IMR-90 (cell line): Measurements from ENCODE around the gene CFAP43. TPM values are rescaled to one million over a fixed set of nuclear protein-coding genes. Genes with fewer than 3 reads are reported as not detected.

Experiments
- ATAC-seq: fragments of 200-7000 bp; cut with Tn5 transposase; 2 replicates; pipeline ENCODE4 v1.9.1; 2020; ENCODE audit warnings: low read depth, mild to moderate bottlenecking, moderate library complexity
- BruUV-seq: library from RNA; stranded (reverse); fragments of 400-500 nt; replicated peaks from 2 replicates; lab custom pipeline; 2021; lab: Mats Ljungman, UMichigan
- CTCF ChIA-PET: fragments of 300-600 bp; formaldehyde crosslinking; extraction: SDS; loops from one replicate; lab custom pipeline; 2021; ENCODE audit warnings: antibody characterized with exemption; lab: Yijun Ruan, JAX
- POLR2A ChIA-PET: fragments of 300-600 bp; sonication (Branson Sonifier 250); formaldehyde crosslinking; loops from one replicate; lab custom pipeline; 2022; ENCODE audit warnings: antibody characterized with exemption; ENCODE audit not compliant: unreplicated experiment; lab: Charles Lee
- DNase-seq: peaks from one replicate; pipeline ENCODE4 v3.0.0; 2013
- H2AFZ ChIP-seq: replicated peaks from 2 replicates; pipeline ENCODE3; 2013; ENCODE audit warnings: low read length, mild to moderate bottlenecking; ENCODE audit not compliant: poor library complexity
- H2AK5ac ChIP-seq: 2 replicates; pipeline ENCODE4 v1.6.1; 2013; ENCODE audit warnings: low read depth, low read length, inconsistent platforms
- H2AK9ac ChIP-seq: replicated peaks from 2 replicates; pipeline ENCODE3; 2013; ENCODE audit warnings: mild to moderate bottlenecking, low read depth, low read length, moderate library complexity; ENCODE audit not compliant: poor library complexity
- H2BK120ac ChIP-seq: 2 replicates; pipeline ENCODE4 v1.6.1; 2013; ENCODE audit warnings: low read depth, low read length, inconsistent platforms
- H2BK15ac ChIP-seq: 3 replicates; pipeline ENCODE4 v1.6.1; 2013; ENCODE audit warnings: low read depth, low read length, inconsistent platforms
- H2BK20ac ChIP-seq: 2 replicates; pipeline ENCODE4 v1.6.1; 2013; ENCODE audit warnings: low read depth, mild to moderate bottlenecking, inconsistent platforms, low read length, moderate library complexity
- H2BK5ac ChIP-seq: 2 replicates; pipeline ENCODE4 v1.6.1; 2013; ENCODE audit warnings: mild to moderate bottlenecking, low read depth, low read length, inconsistent platforms; ENCODE audit not compliant: poor library complexity, severe bottlenecking
- H3K14ac ChIP-seq: replicated peaks from 2 replicates; pipeline ENCODE4 v1.6.1; 2013; ENCODE audit warnings: low read depth, low read length, inconsistent platforms
- H3K18ac ChIP-seq: 2 replicates; pipeline ENCODE4 v1.6.1; 2013; ENCODE audit warnings: low read depth, low read length, control low read depth
- H3K23ac ChIP-seq: 2 replicates; pipeline ENCODE4 v1.6.1; 2013; ENCODE audit warnings: low read depth, low read length, inconsistent platforms
- H3K27ac ChIP-seq: 2 replicates; pipeline ENCODE4 v1.5.1; 2013; ENCODE audit warnings: mild to moderate bottlenecking, control low read depth, low read length; ENCODE audit not compliant: insufficient read depth
- H3K27me3 ChIP-seq: 2 replicates; pipeline ENCODE4 v1.6.1; 2013; ENCODE audit warnings: low read length; ENCODE audit not compliant: control insufficient read depth, insufficient read depth
- H3K36me3 ChIP-seq: 2 replicates; pipeline ENCODE4 v1.6.1; 2013; ENCODE audit warnings: low read length, mixed read lengths; ENCODE audit not compliant: control insufficient read depth, insufficient read depth
- H3K4ac ChIP-seq: 2 replicates; pipeline ENCODE4 v1.6.1; 2013; ENCODE audit warnings: low read depth, low read length, inconsistent platforms
- H3K4me1 ChIP-seq: 2 replicates; pipeline ENCODE4 v1.6.1; 2013; ENCODE audit warnings: low read length, mixed read lengths; ENCODE audit not compliant: control insufficient read depth, insufficient read depth
- H3K4me2 ChIP-seq: 2 replicates; pipeline ENCODE4 v1.6.1; 2013; ENCODE audit warnings: low read depth, mild to moderate bottlenecking, control low read depth, low read length, moderate library complexity
- H3K4me3 ChIP-seq: 2 replicates; pipeline ENCODE4 v1.5.1; 2013; ENCODE audit warnings: low read depth, mild to moderate bottlenecking, control low read depth, low read length, moderate library complexity; ENCODE audit not compliant: insufficient read depth
- H3K56ac ChIP-seq: 2 replicates; pipeline ENCODE4 v1.6.1; 2013; ENCODE audit warnings: low read length, inconsistent platforms; ENCODE audit not compliant: insufficient read depth; ENCODE audit errors: extremely low read depth
- H3K79me1 ChIP-seq, 2 experiments: 2 replicates each; pipeline ENCODE4 v1.6.1; 2013; ENCODE audit warnings: low read length in 2 of 2, inconsistent platforms in 1 of 2, low read depth in 1 of 2
- H3K9ac ChIP-seq: 2 replicates; pipeline ENCODE4 v1.6.1; 2013; ENCODE audit warnings: low read depth, low read length, control low read depth
- H3K9me1 ChIP-seq: 2 replicates; pipeline ENCODE4 v1.6.1; 2013; ENCODE audit warnings: low read length, inconsistent platforms; ENCODE audit not compliant: insufficient read depth
- H3K9me3 ChIP-seq: 2 replicates; pipeline ENCODE4 v1.6.1; 2013; ENCODE audit warnings: low read length; ENCODE audit not compliant: control insufficient read depth, insufficient read depth
- H4K20me1 ChIP-seq: 2 replicates; pipeline ENCODE4 v1.6.1; 2013; ENCODE audit warnings: low read length, inconsistent platforms; ENCODE audit not compliant: insufficient read depth
- H4K5ac ChIP-seq: 2 replicates; pipeline ENCODE4 v1.6.1; 2013; ENCODE audit warnings: mild to moderate bottlenecking, low read depth, low read length, control low read depth
- H4K8ac ChIP-seq, 2 experiments: 2 replicates each; pipeline ENCODE4 v1.6.1; 2013; ENCODE audit warnings: low read depth in 2 of 2, low read length in 2 of 2, control low read depth in 1 of 2, inconsistent platforms in 1 of 2
- H4K91ac ChIP-seq: 2 replicates; pipeline ENCODE4 v1.6.1; 2013; ENCODE audit warnings: low read depth, low read length, inconsistent platforms; ENCODE audit not compliant: insufficient read depth
- BHLHE40 ChIP-seq: fragments of 150-350 bp; IDR thresholded peaks from 2 replicates; pipeline ENCODE4 v1.6.1; 2016; ENCODE audit warnings: mild to moderate bottlenecking, low read depth, low read length
- CEBPB ChIP-seq: IDR thresholded peaks from 2 replicates; pipeline ENCODE4 v1.6.1; 2012; ENCODE audit warnings: low read depth, low read length, improper control_type of control experiment
- CHD1 ChIP-seq: IDR thresholded peaks from 2 replicates; pipeline ENCODE4 v1.6.1; 2012; ENCODE audit warnings: low read depth, low read length, improper control_type of control experiment
- CTCF ChIP-seq: conservative IDR thresholded peaks from 2 replicates; pipeline ENCODE4 v1.5.1; 2012; ENCODE audit warnings: mild to moderate bottlenecking, low read depth, low read length, improper control_type of control experiment
- ELK1 ChIP-seq: fragments of 150-350 bp; IDR thresholded peaks from 2 replicates; pipeline ENCODE4 v1.6.1; 2016; ENCODE audit warnings: low read depth, mild to moderate bottlenecking, low read length, moderate library complexity, borderline replicate concordance
- FOS ChIP-seq: fragments of 150-350 bp; IDR thresholded peaks from 2 replicates; pipeline ENCODE4 v1.6.1; 2016; ENCODE audit warnings: low read depth, low read length
- MAFK ChIP-seq: IDR thresholded peaks from 2 replicates; pipeline ENCODE4 v1.6.1; 2012; ENCODE audit warnings: low read depth, low read length, improper control_type of control experiment
- MAZ ChIP-seq: IDR thresholded peaks from 2 replicates; pipeline ENCODE4 v1.6.1; 2012; ENCODE audit warnings: low read depth, mild to moderate bottlenecking, low read length, improper control_type of control experiment, moderate library complexity, borderline replicate concordance
- MXI1 ChIP-seq: IDR thresholded peaks from 2 replicates; pipeline ENCODE4 v1.6.1; 2012; ENCODE audit warnings: low read depth, mild to moderate bottlenecking, low read length, moderate library complexity, borderline replicate concordance
- NFE2L2 ChIP-seq: fragments of 150-350 bp; IDR thresholded peaks from 2 replicates; pipeline ENCODE4 v1.6.1; 2016; ENCODE audit warnings: low read depth, mild to moderate bottlenecking, low read length
- POLR2A ChIP-seq: IDR thresholded peaks from 2 replicates; pipeline ENCODE4 v1.6.1; 2012; ENCODE audit warnings: mild to moderate bottlenecking, low read depth, low read length
- RAD21 ChIP-seq: IDR thresholded peaks from 2 replicates; pipeline ENCODE4 v1.6.1; 2012; ENCODE audit warnings: low read length, improper control_type of control experiment
- RCOR1 ChIP-seq: IDR thresholded peaks from 2 replicates; pipeline ENCODE4 v1.6.1; 2012; ENCODE audit warnings: mild to moderate bottlenecking, low read length, improper control_type of control experiment; ENCODE audit not compliant: insufficient replicate concordance
- RFX5 ChIP-seq: IDR thresholded peaks from 2 replicates; pipeline ENCODE4 v1.8.0; 2012; ENCODE audit warnings: low read depth, mild to moderate bottlenecking, low read length, moderate library complexity
- SMC3 ChIP-seq: fragments of 150-350 bp; IDR thresholded peaks from 2 replicates; pipeline ENCODE4 v1.6.1; 2016; ENCODE audit warnings: low read depth, mild to moderate bottlenecking, antibody characterized with exemption, low read length, moderate library complexity
- WGBS, 2 experiments: methylation state at CpG; one replicate each; pipeline versions ENCODE4 v1.1.5 to v1.1.7; 2013; ENCODE audit warnings: missing lambda C conversion rate in 2 of 2; ENCODE audit not compliant: insufficient read length in 1 of 2; ENCODE audit errors: extremely low coverage in 2 of 2; 5-methylcytosine and 5-hydroxymethylcytosine counted together
- dilution Hi-C: fragments of 300-500 bp; cut with HindIII; formaldehyde crosslinking; loops from one replicate; pipeline ENCODE4 v1.14.3; 2018; ENCODE audit warnings: low sequenced_read_pairs; ENCODE audit not compliant: unreplicated experiment
- in situ Hi-C: fragments of 300-500 bp; cut with MboI; formaldehyde crosslinking; loops from 3 replicates; pipeline ENCODE4 v1.14.3; 2019; ENCODE audit warnings: low sequenced_read_pairs, inconsistent platforms, mixed read lengths
- intact Hi-C: fragments of 100-400 bp; cut with micrococcal nuclease; formaldehyde crosslinking; loops from 2 replicates; pipeline ENCODE4 v1.10.0; 2022
- polyA plus RNA-seq, 3 experiments: library from polyadenylated mRNA; depleted of rRNA; stranded (reverse); fragments of >200 nt; gene quantifications; 2 replicates each; pipeline ENCODE4 v1.2.3, GENCODE V29; 2012; ENCODE audit warnings: low replicate concordance in 1 of 3
- total RNA-seq: library from RNA; depleted of rRNA; stranded (reverse); fragments of >200 nt; gene quantifications from 2 replicates; pipeline ENCODE4 v1.2.3, GENCODE V29; 2012
- TF ChIP-seq, protein P1 (sequence below): fragments of 150-350 bp; IDR thresholded peaks from 2 replicates; pipeline ENCODE4 v1.6.1; 2017; ENCODE audit warnings: mild to moderate bottlenecking, antibody characterized with exemption, low read length, low read depth

CFAP43 gene
- total and polyA plus RNA-seq, 2 of the 4 experiments (the other 2 are of a cell fraction), result under 0.01 to 0.05 TPM

DNA sequence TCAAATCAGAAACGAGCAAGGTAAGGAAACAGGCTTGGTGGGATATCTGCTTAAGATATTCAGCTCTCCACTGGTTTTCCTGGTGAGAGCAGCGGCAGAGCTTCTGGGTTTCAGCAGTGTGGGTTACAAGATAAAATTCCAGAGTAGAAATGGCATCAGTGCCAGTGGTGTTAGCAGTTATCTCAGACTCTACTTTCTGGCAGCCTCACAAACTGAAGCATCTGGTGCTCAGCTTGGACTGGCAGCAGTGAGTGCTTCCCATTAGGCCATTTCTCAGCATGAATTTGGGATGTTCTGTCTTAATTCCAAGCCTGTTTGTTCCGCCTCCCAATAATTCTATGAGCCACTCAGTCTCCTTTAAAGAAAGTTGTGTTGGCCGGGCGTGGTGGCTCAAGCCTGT lies 29.9 kb upstream of the CFAP43 start:
- Histone ChIP-seq H2BK5ac (no peak overlapping the region), H3K9me1 (peaks cover 14% of the 10 kb centered on the region; the same call in 1 of the 2 replicates)
- CTCF ChIA-PET, result no interaction called here

More for the DNA sequence above, 29.9 kb upstream of the CFAP43 start:
- Histone ChIP-seq H3K14ac (no peak overlapping the region), H4K20me1 (peaks cover 48% of the 10 kb centered on the region; the same call in 1 of the 2 replicates), H3K23ac (peak overlapping the region; percentile 23; the same call in 1 of the 2 replicates), H2BK15ac (no peak overlapping the region), H2AK9ac (no peak overlapping the region), H4K91ac (no peak overlapping the region), H3K18ac (no peak overlapping the region), H2AK5ac (0 out of 2 replicates have a peak overlapping the region, but pooled peaks have one; percentile 13), H3K4me1 (peaks cover 9% of the 10 kb centered on the region), H2AFZ (no peak overlapping the region), H3K4ac (no peak overlapping the region; the same call in 1 of the 2 replicates), H3K9me3 (no peaks in the 10 kb centered on the region), H4K5ac (no peak overlapping the region), H3K4me2 (no peak overlapping the region), H3K9ac (no peak overlapping the region), H3K27ac (no peak overlapping the region), H3K56ac (no peak overlapping the region), H3K79me1 (peaks cover 21 to 62% of the 10 kb centered on the region in 2 experiments), H2BK20ac (no peak overlapping the region), H4K8ac (no peak overlapping the region), H3K27me3 (no peaks in the 10 kb centered on the region), H2BK120ac (no peak overlapping the region), H3K36me3 (peaks cover 45% of the 10 kb centered on the region), H3K4me3 (no peak overlapping the region)
- DNase-seq (no peak), ATAC-seq (no peak)
- TF ChIP-seq RCOR1 (no peak), MAFK (no peak), BHLHE40 (no peak), ELK1 (no peak), POLR2A (no peak), NFE2L2 (no peak), CEBPB (no peak), MAZ (no peak), FOS (no peak), CTCF (no peak), RAD21 (no peak), RFX5 (no peak), CHD1 (no peak), SMC3 (no peak), MXI1 (no peak)
- TF ChIP-seq, protein P1, sequence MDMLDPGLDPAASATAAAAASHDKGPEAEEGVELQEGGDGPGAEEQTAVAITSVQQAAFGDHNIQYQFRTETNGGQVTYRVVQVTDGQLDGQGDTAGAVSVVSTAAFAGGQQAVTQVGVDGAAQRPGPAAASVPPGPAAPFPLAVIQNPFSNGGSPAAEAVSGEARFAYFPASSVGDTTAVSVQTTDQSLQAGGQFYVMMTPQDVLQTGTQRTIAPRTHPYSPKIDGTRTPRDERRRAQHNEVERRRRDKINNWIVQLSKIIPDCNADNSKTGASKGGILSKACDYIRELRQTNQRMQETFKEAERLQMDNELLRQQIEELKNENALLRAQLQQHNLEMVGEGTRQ, result no peak
- intact Hi-C loops, result no loop called here
- POLR2A ChIA-PET, result no interaction called here
- dilution Hi-C loops, result no loop called here
- in situ Hi-C loops, result no loop called here
- 100% methylated on average over 2 of the region's 5 CpGs; no CpG with 5 or more reads in 1 of the 2 experiments for WGBS, 2 experiments
- no TSS peak for BruUV-seq
